ENCODE results near the gene DPYSL3. TPM values are rescaled to one million over a fixed set of nuclear protein-coding genes. Genes with fewer than 3 reads are reported as not detected.
A peak's percentile ranks its signal among the peaks of the same experiment; 100 is the strongest.

The DPYSL3 gene
- total RNA-seq, 1 donor from 2014 or later: 84.1 TPM

DNA sequence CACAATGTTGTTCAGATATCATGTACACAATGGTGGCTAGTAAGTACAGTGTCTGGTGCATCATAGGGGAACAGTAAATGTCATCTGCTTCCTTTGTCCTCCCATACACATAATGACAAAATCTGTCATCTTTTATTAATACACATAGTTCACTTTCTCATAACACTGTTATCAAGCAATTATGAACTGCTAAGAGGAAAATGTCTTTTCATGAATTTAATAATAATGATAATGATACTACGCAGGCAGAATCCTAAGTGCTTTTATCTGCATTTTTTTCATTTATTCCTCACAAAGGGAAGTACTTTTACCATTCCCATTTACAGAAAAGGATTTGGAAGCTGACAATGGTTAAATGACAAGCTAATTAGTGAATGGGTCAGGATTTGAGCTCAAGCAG is 35.7 kb downstream of the DPYSL3 start:
- Mint-ChIP-seq H3K4me3 (ENCODE audit: unreplicated experiment) (no peak overlapping the region), H3K9me3 (ENCODE audit: unreplicated experiment) (no peaks in the 10 kb centered on the region), H3K27ac (ENCODE audit: unreplicated experiment) (no peak overlapping the region), H3K36me3 (ENCODE audit: unreplicated experiment) (peaks cover 3% of the 10 kb centered on the region), H3K27me3 (ENCODE audit: unreplicated experiment) (no peaks in the 10 kb centered on the region), H3K4me1 (ENCODE audit: unreplicated experiment) (peaks cover 25% of the 10 kb centered on the region)
- TF ChIP-seq, protein P1, sequence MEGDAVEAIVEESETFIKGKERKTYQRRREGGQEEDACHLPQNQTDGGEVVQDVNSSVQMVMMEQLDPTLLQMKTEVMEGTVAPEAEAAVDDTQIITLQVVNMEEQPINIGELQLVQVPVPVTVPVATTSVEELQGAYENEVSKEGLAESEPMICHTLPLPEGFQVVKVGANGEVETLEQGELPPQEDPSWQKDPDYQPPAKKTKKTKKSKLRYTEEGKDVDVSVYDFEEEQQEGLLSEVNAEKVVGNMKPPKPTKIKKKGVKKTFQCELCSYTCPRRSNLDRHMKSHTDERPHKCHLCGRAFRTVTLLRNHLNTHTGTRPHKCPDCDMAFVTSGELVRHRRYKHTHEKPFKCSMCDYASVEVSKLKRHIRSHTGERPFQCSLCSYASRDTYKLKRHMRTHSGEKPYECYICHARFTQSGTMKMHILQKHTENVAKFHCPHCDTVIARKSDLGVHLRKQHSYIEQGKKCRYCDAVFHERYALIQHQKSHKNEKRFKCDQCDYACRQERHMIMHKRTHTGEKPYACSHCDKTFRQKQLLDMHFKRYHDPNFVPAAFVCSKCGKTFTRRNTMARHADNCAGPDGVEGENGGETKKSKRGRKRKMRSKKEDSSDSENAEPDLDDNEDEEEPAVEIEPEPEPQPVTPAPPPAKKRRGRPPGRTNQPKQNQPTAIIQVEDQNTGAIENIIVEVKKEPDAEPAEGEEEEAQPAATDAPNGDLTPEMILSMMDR (IDR thresholded peaks at IDR 0.05): no peak
- no peak for DNase-seq (ENCODE audit: extremely low spot score, unreplicated experiment)

DNA sequence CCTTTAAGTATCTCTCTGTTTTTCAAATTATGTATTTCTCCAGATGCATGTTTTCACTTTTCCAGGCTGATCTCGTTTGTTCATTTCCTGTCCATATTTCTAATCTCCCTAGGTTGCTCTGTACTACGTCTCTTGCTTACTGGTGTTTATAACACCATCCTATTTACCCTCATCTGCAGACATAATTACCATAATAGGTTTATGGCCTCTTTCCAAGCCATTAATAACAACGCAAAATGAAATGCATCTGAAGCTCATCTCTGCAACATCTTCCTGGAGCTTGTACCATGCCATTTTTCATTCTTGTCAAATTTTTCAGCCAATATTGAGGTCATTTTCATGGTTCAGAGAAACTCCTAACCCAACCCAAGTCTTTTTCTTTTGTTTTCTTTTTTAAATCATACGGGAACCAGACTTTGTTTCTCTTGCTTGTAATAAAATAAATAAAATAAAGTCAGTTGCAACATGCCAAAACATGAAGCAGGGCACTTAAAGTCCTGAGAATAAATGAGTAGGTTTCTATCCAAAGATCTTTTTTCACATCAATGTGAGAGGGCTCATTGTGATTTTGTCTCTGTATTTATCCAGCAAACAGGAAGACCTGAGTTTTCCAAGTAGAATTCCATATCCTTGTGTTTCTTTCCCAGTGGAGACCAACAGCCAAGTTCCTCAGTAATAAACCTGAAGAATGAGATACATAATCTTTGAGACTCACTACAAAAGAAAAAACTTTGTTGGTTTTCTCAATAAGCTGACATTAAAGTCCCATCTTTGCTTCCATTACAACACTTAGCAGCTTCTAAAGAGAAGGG is 37.0 kb downstream of the DPYSL3 start:
- peaks cover 17% of the 10 kb centered on the region for H3K4me1 Mint-ChIP-seq (ENCODE audit: unreplicated experiment)
- DNase-seq (ENCODE audit: extremely low spot score, unreplicated experiment): no peak
- no peak overlapping the region for H3K4me3 Mint-ChIP-seq (ENCODE audit: unreplicated experiment)

DNA sequence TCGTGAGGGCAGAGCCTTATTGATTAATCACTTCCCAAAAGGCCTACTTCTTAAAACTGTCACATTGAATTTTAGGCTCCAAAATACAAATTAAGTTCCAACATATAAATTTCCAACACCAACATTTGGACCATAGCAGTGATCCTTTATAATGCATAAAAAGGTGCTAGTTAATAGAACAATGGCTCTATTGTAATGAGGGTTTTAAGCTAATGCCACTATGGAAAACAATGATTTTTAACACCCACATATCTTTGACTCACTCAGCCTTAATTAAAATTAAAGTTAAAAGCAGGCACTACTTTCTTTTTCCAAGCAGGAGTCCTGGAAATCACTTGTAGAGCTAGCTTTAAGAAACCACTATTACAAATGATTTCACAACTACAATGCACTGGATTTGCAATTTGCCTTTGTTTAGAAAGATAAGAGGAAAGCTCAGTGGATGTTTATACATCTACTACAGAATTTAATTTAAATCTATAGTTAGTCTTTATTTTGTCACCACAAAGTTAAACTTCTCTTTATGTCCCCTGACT is 41.8 kb downstream of the DPYSL3 start:
- Mint-ChIP-seq H3K27ac (ENCODE audit: unreplicated experiment) (no peak overlapping the region), H3K27me3 (ENCODE audit: unreplicated experiment) (no peaks in the 10 kb centered on the region), H3K36me3 (ENCODE audit: unreplicated experiment) (peaks cover 3% of the 10 kb centered on the region), H3K9me3 (ENCODE audit: unreplicated experiment) (no peaks in the 10 kb centered on the region), H3K4me1 (ENCODE audit: unreplicated experiment) (peaks cover 8% of the 10 kb centered on the region), H3K4me3 (ENCODE audit: unreplicated experiment) (no peak overlapping the region)
- TF ChIP-seq, protein P1 (IDR thresholded peaks at IDR 0.05): no peak
- DNase-seq (ENCODE audit: extremely low spot score, unreplicated experiment): no peak

More for the DNA sequence above, 37.0 kb downstream of the DPYSL3 start:
- no peaks in the 10 kb centered on the region for H3K27me3 Mint-ChIP-seq (ENCODE audit: unreplicated experiment)
- H3K9me3 Mint-ChIP-seq (ENCODE audit: unreplicated experiment): no peaks in the 10 kb centered on the region
- H3K27ac Mint-ChIP-seq (ENCODE audit: unreplicated experiment): peak overlapping the region; percentile 61
- TF ChIP-seq, protein P1 (IDR thresholded peaks at IDR 0.05): no peak
- peaks cover 3% of the 10 kb centered on the region for H3K36me3 Mint-ChIP-seq (ENCODE audit: unreplicated experiment)

DNA sequence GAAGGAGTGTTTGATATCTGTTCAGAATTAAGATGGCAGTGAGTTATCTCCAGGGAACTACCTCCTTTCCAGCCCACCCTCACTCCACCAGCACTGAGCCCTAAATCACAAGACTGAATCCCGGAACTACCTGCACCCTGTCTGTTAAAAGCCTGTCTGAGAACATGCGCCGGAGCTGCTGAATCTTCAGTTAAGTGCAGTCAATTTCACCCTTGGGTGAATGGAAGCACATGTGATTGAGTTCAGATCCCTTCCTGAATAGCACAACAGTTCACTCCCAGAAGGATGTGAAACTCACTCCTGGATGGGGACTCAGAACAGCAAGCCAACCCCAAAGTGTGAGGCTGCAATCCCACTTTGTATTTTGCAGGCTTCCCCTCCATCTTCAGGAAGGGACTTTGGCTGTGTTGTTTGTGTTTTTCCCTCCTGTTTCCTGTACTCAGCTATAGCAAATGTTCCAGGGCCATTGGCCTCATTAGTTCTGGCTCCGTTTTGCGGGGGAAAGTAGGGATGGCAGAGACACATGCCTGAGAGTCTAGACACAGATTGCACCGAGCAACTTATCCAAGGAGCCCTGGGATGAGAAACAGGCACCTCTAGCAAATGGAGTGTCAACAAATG is 43.4 kb downstream of the DPYSL3 start:
- Mint-ChIP-seq H3K36me3 (ENCODE audit: unreplicated experiment) (peaks cover 3% of the 10 kb centered on the region), H3K4me1 (ENCODE audit: unreplicated experiment) (no peaks in the 10 kb centered on the region), H3K4me3 (ENCODE audit: unreplicated experiment) (no peak overlapping the region), H3K9me3 (ENCODE audit: unreplicated experiment) (no peaks in the 10 kb centered on the region), H3K27me3 (ENCODE audit: unreplicated experiment) (no peaks in the 10 kb centered on the region), H3K27ac (ENCODE audit: unreplicated experiment) (no peak overlapping the region)
- TF ChIP-seq, protein P1 (IDR thresholded peaks at IDR 0.05): no peak
- DNase-seq (ENCODE audit: extremely low spot score, unreplicated experiment): no peak

DNA sequence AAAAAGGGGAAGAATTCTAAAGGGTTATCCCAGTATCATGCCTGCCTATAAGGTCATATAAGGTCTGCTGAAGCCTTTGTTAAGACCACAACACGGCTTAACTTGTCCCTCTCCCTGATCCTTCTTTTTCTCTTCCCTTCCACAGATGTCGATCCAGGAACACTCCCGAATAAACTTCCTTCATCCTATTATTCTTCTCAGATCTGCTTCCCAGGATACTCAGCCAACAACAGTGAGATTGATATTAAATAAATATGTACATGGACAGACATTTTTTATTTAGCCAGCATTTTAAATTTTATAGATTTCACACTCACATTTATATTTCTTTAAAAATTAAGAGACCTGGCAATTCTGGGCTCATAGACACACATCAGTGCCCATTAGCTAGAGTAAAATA is 44.1 kb downstream of the DPYSL3 start:
- H3K4me1 Mint-ChIP-seq (ENCODE audit: unreplicated experiment): no peaks in the 10 kb centered on the region
- H3K9me3 Mint-ChIP-seq (ENCODE audit: unreplicated experiment): no peaks in the 10 kb centered on the region
- TF ChIP-seq, protein P1 (IDR thresholded peaks at IDR 0.05): no peak
- H3K27me3 Mint-ChIP-seq (ENCODE audit: unreplicated experiment): no peaks in the 10 kb centered on the region
- peak overlapping the region; percentile 2 for H3K27ac Mint-ChIP-seq (ENCODE audit: unreplicated experiment)
- H3K4me3 Mint-ChIP-seq (ENCODE audit: unreplicated experiment): no peak overlapping the region
- H3K36me3 Mint-ChIP-seq (ENCODE audit: unreplicated experiment): peaks cover 3% of the 10 kb centered on the region
- DNase-seq (ENCODE audit: extremely low spot score, unreplicated experiment): no peak

Measured in osteocyte (in vitro differentiated cells).